B cell (primary cell): Measurements from ENCODE around the gene LIG1. TPM values are rescaled to one million over a fixed set of nuclear protein-coding genes. Genes with fewer than 3 reads are reported as not detected.

Experiments used
- ATAC-seq: fragments of 200-7000 bp; cut with Tn5 transposase; one replicate; pipeline ENCODE4 v1.10.0; 2021; ENCODE audit warnings: low read depth, mild to moderate bottlenecking, moderate number of reproducible peaks, moderate library complexity
- CTCF ChIA-PET: fragments of 350-600 bp; sonication (Branson Sonifier 250); formaldehyde crosslinking; loops from one replicate; lab custom pipeline; 2021; ENCODE audit warnings: antibody characterized with exemption, inconsistent platforms; lab: Charles Lee
- POLR2A ChIA-PET: fragments of 350-600 bp; sonication (Branson Sonifier 250); formaldehyde crosslinking; loops from one replicate; lab custom pipeline; 2021; ENCODE audit warnings: antibody characterized with exemption; lab: Charles Lee
- DNase-seq: peaks from one replicate; pipeline ENCODE4 v3.0.0; 2013
- H2AFZ ChIP-seq: 2 replicates; pipeline ENCODE4 v1.6.1; 2012; ENCODE audit warnings: mild to moderate bottlenecking, low read depth, low read length; ENCODE audit not compliant: insufficient read depth, poor library complexity, severe bottlenecking
- H3K27ac ChIP-seq, 2 donors: 1 replicate in 1 of 2; 2 replicates in 1 of 2; pipeline ENCODE4 v1.5.1; 2012 to 2013; ENCODE audit warnings: low read length in 2 of 2, mild to moderate bottlenecking in 2 of 2, moderate library complexity in 1 of 2
- H3K27me3 ChIP-seq, 4 experiments: fragments of 200-600 bp in 1 of 4; sonication (generic) in 1 of 4; replicated peaks in 1 of 4; 1 replicate in 2 of 4; 2 replicates in 2 of 4; pipeline versions ENCODE4 v1.6.1 to v1.7.0; 2013 to 2016; ENCODE audit warnings: low read length in 3 of 4, mild to moderate bottlenecking in 2 of 4, mixed read lengths in 1 of 4, moderate library complexity in 1 of 4; ENCODE audit not compliant: insufficient read depth in 4 of 4, control insufficient read depth in 3 of 4; ENCODE audit errors: control extremely low read depth in 1 of 4
- H3K36me3 ChIP-seq, 2 experiments: replicated peaks in 1 of 2; 1 replicate in 1 of 2; 2 replicates in 1 of 2; pipeline versions ENCODE4 v1.6.1 to v1.7.1; 2013; ENCODE audit warnings: low read length in 1 of 2; ENCODE audit not compliant: insufficient read depth in 2 of 2, control insufficient read depth in 1 of 2; ENCODE audit errors: control extremely low read depth in 1 of 2, extremely low read depth in 1 of 2
- H3K4me1 ChIP-seq, 2 donors: fragments of 200-600 bp in 1 of 2; sonication (generic) in 1 of 2; 1 replicate in 1 of 2; 2 replicates in 1 of 2; pipeline versions ENCODE4 v1.5.1 to v1.6.1; 2013 to 2017; ENCODE audit warnings: low read length in 2 of 2; ENCODE audit not compliant: control insufficient read depth in 2 of 2, insufficient read depth in 2 of 2
- H3K4me2 ChIP-seq: replicated peaks from 2 replicates; pipeline ENCODE3; 2012; ENCODE audit warnings: mild to moderate bottlenecking, low read depth, low read length; ENCODE audit not compliant: poor library complexity, severe bottlenecking
- H3K4me3 ChIP-seq, 5 experiments: fragments of 200-600 bp in 1 of 5; sonication (generic) in 1 of 5; 1 replicate in 3 of 5; 2 replicates in 2 of 5; pipeline versions ENCODE4 v1.5.1 to v1.7.0; 2011 to 2016; ENCODE audit warnings: low read length in 4 of 5, mild to moderate bottlenecking in 4 of 5, low read depth in 2 of 5, control low read depth in 1 of 5, moderate library complexity in 1 of 5; ENCODE audit not compliant: insufficient read depth in 1 of 5; ENCODE audit errors: control extremely low read depth in 1 of 5, extremely low read depth in 1 of 5
- H3K79me2 ChIP-seq: fragments of 200-600 bp; sonication (generic); one replicate; pipeline ENCODE4 v1.6.0; 2016; ENCODE audit warnings: low read length; ENCODE audit not compliant: control insufficient read depth, insufficient read depth
- H3K9ac ChIP-seq: fragments of 200-600 bp; sonication (generic); 2 replicates; pipeline ENCODE4 v1.6.1; 2017; ENCODE audit warnings: mild to moderate bottlenecking, low read length, moderate library complexity
- H3K9me3 ChIP-seq, 3 donors: one replicate each; pipeline versions ENCODE4 v1.6.1 to v1.7.1; 2013; ENCODE audit warnings: low read length in 2 of 3; ENCODE audit not compliant: control insufficient read depth in 2 of 3, insufficient read depth in 1 of 3; ENCODE audit errors: control extremely low read depth in 1 of 3
- H4K20me1 ChIP-seq: 2 replicates; pipeline ENCODE4 v1.6.0; 2012; ENCODE audit warnings: mild to moderate bottlenecking, low read length; ENCODE audit not compliant: insufficient read depth, control insufficient read depth, poor library complexity, severe bottlenecking
- H3K27ac Mint-ChIP-seq: one replicate; pipeline ENCODE4 v1.8.0; 2021; ENCODE audit warnings: mixed read lengths
- H3K27me3 Mint-ChIP-seq: one replicate; pipeline ENCODE4 v1.8.0; 2021; ENCODE audit warnings: mixed read lengths
- H3K4me1 Mint-ChIP-seq: one replicate; pipeline ENCODE4 v1.8.0; 2021; ENCODE audit warnings: mixed read lengths
- H3K4me3 Mint-ChIP-seq: one replicate; pipeline ENCODE4 v1.8.0; 2021; ENCODE audit warnings: mixed read lengths
- H3K9me3 Mint-ChIP-seq: one replicate; pipeline ENCODE4 v1.8.0; 2022; ENCODE audit warnings: mixed read lengths; ENCODE audit not compliant: insufficient read depth
- EZH2 ChIP-seq: IDR thresholded peaks from 2 replicates; pipeline ENCODE4 v1.6.1; 2012; ENCODE audit warnings: borderline replicate concordance, low read depth, mild to moderate bottlenecking, moderate library complexity, low read length; ENCODE audit not compliant: insufficient read depth, poor library complexity, severe bottlenecking
- WGBS: methylation state at CpG from one replicate; pipeline ENCODE4 v1.1.5; 2013; ENCODE audit warnings: missing lambda C conversion rate; ENCODE audit not compliant: insufficient coverage; 5-methylcytosine and 5-hydroxymethylcytosine counted together
- intact Hi-C: fragments of 100-400 bp; cut with micrococcal nuclease; formaldehyde crosslinking; loops from one replicate; pipeline ENCODE4 v1.10.0; 2022
- polyA plus RNA-seq: library from polyadenylated mRNA; depleted of rRNA; stranded (reverse); fragments of >200 nt; gene quantifications from 2 replicates; pipeline ENCODE4 v1.2.3, GENCODE V29; 2012
- total RNA-seq, 2 donors: library from RNA; stranded (reverse); fragments of 120-200 nt in 1 of 2; gene quantifications; 1 replicate in 1 of 2; 2 replicates in 1 of 2; pipeline versions ENCODE4 v1.2.3 to v1.2.4, GENCODE V29; 2013 to 2022
- TF ChIP-seq, protein P1 (sequence below): fragments of 200-600 bp; IDR thresholded peaks from one replicate; pipeline ENCODE4 v1.8.0; 2022; ENCODE audit warnings: antibody characterized with exemption, mild to moderate bottlenecking

Gene LIG1
- total and polyA plus RNA-seq, 2 donors (not counting 1 experiment from before 2014, with no cell fraction given) = 97.5 to 111 TPM

GRCh38 chr19:48069435-48069834 lies 100.7 kb downstream of the LIG1 start:
- Histone ChIP-seq H2AFZ (no peak overlapping the region), H3K79me2 (no peaks in the 10 kb centered on the region), H3K9ac (no peak overlapping the region), H3K27me3 (no peaks in the 10 kb centered on the region), H3K27ac (no peak overlapping the region), H3K4me2 (no peak overlapping the region), H3K4me1 (no peaks in the 10 kb centered on the region), H4K20me1 (no peaks in the 10 kb centered on the region), H3K36me3 (no peaks in the 10 kb centered on the region), H3K4me3 (no peak overlapping the region), H3K9me3 (no peaks in the 10 kb centered on the region)
- H3K9me3 Mint-ChIP-seq = no peaks in the 10 kb centered on the region
- H3K4me1 Mint-ChIP-seq = no peaks in the 10 kb centered on the region
- DNase-seq (no peak), ATAC-seq (no peak)
- TF ChIP-seq EZH2 = no peak
- TF ChIP-seq, protein P1, sequence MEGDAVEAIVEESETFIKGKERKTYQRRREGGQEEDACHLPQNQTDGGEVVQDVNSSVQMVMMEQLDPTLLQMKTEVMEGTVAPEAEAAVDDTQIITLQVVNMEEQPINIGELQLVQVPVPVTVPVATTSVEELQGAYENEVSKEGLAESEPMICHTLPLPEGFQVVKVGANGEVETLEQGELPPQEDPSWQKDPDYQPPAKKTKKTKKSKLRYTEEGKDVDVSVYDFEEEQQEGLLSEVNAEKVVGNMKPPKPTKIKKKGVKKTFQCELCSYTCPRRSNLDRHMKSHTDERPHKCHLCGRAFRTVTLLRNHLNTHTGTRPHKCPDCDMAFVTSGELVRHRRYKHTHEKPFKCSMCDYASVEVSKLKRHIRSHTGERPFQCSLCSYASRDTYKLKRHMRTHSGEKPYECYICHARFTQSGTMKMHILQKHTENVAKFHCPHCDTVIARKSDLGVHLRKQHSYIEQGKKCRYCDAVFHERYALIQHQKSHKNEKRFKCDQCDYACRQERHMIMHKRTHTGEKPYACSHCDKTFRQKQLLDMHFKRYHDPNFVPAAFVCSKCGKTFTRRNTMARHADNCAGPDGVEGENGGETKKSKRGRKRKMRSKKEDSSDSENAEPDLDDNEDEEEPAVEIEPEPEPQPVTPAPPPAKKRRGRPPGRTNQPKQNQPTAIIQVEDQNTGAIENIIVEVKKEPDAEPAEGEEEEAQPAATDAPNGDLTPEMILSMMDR = no peak
- ChIA-PET CTCF (no interaction called here), POLR2A (no interaction called here)
- no peak overlapping the region for H3K4me3 Mint-ChIP-seq
- H3K27ac Mint-ChIP-seq = no peak overlapping the region
- no peaks in the 10 kb centered on the region for H3K27me3 Mint-ChIP-seq
- intact Hi-C loops = no loop called here
- 73% methylated on average over 1 of the region's 2 CpGs for WGBS

Other genes starting within 250 kb of the LIG1 start
- gene BSPH1, start 178.2 kb downstream of the LIG1 start, total RNA-seq = not detected in 2 replicates
- not detected in 2 replicates for gene BSPH1, start 178.2 kb downstream of the LIG1 start, polyA plus RNA-seq
- gene ELSPBP1, start 175.7 kb downstream of the LIG1 start, total RNA-seq = not detected in 2 replicates
- gene ELSPBP1, start 175.7 kb downstream of the LIG1 start, polyA plus RNA-seq = not detected in 2 replicates
- gene CABP5, start 126.3 kb downstream of the LIG1 start, total RNA-seq = not detected in 2 replicates
- 0.20 TPM in 1 of 2 replicates, not detected in the other for gene CABP5, start 126.3 kb downstream of the LIG1 start, polyA plus RNA-seq
- gene PLA2G4C, start 59.5 kb downstream of the LIG1 start, total RNA-seq = 12.3 and 17.4 TPM in 2 replicates
- 11.1 and 53.0 TPM in 2 replicates for gene PLA2G4C, start 59.5 kb downstream of the LIG1 start, polyA plus RNA-seq
- gene ZSWIM9, start 336 bp upstream of the LIG1 start, total RNA-seq = 11.8 and 15.7 TPM in 2 replicates
- gene ZSWIM9, start 336 bp upstream of the LIG1 start, polyA plus RNA-seq = 1.7 and 2.6 TPM in 2 replicates
- gene CARD8, start 85.6 kb upstream of the LIG1 start, total RNA-seq = 161 and 164 TPM in 2 replicates
- 92.0 and 121 TPM in 2 replicates for gene CARD8, start 85.6 kb upstream of the LIG1 start, polyA plus RNA-seq
- gene ZNF114, start 99.7 kb upstream of the LIG1 start, total RNA-seq = 0.59 and 0.70 TPM in 2 replicates
- 0.04 and 0.12 TPM in 2 replicates for gene ZNF114, start 99.7 kb upstream of the LIG1 start, polyA plus RNA-seq
- gene EMP3, start 155.2 kb upstream of the LIG1 start, total RNA-seq = 305 and 326 TPM in 2 replicates
- gene EMP3, start 155.2 kb upstream of the LIG1 start, polyA plus RNA-seq = 595 and 895 TPM in 2 replicates
- gene TMEM143, start 193.6 kb upstream of the LIG1 start, total RNA-seq = 30.0 and 34.5 TPM in 2 replicates
- 34.3 and 42.5 TPM in 2 replicates for gene TMEM143, start 193.6 kb upstream of the LIG1 start, polyA plus RNA-seq
- gene SYNGR4, start 194.0 kb upstream of the LIG1 start, total RNA-seq = not detected in 2 replicates
- gene SYNGR4, start 194.0 kb upstream of the LIG1 start, polyA plus RNA-seq = not detected in 2 replicates
- 60.5 and 62.7 TPM in 2 replicates for gene KDELR1, start 221.2 kb upstream of the LIG1 start, total RNA-seq
- 33.3 and 34.0 TPM in 2 replicates for gene KDELR1, start 221.2 kb upstream of the LIG1 start, polyA plus RNA-seq
- not detected in 2 replicates for gene GRIN2D, start 223.3 kb upstream of the LIG1 start, total RNA-seq
- gene GRIN2D, start 223.3 kb upstream of the LIG1 start, polyA plus RNA-seq = not detected in 2 replicates